ENCODE results near the gene DTWD1.

DNA sequence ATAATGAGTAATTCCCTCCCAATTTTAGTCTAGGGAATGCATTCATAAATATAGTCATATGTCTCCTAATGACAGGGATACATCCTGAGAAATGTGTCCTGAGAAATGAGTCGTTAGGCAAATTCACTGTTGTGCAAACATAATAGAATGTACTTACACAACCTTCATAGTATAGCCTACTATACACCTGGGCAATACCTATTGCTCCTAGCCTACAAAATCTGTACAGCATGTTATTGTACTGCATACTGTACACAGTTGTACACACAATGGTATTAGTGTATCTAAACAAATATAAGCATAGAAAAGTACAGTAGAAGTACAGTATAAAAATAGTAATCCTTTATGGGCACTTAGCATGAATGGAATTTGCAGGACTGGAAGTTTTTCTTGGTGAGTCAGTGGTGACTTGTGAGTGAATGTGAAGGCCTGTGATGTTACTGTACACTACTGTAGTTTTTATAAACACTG lies 6.6 kb downstream of the DTWD1 start:
- TF ChIP-seq, protein P1, sequence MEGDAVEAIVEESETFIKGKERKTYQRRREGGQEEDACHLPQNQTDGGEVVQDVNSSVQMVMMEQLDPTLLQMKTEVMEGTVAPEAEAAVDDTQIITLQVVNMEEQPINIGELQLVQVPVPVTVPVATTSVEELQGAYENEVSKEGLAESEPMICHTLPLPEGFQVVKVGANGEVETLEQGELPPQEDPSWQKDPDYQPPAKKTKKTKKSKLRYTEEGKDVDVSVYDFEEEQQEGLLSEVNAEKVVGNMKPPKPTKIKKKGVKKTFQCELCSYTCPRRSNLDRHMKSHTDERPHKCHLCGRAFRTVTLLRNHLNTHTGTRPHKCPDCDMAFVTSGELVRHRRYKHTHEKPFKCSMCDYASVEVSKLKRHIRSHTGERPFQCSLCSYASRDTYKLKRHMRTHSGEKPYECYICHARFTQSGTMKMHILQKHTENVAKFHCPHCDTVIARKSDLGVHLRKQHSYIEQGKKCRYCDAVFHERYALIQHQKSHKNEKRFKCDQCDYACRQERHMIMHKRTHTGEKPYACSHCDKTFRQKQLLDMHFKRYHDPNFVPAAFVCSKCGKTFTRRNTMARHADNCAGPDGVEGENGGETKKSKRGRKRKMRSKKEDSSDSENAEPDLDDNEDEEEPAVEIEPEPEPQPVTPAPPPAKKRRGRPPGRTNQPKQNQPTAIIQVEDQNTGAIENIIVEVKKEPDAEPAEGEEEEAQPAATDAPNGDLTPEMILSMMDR (IDR thresholded peaks at IDR 0.05 in 2 of 3, conservative IDR thresholded peaks at IDR 0.05 in 1 of 3; ENCODE audit: insufficient read depth in 2 of 3, low read depth in 1 of 3, low read length in 3 of 3): no peak
- TF ChIP-seq POLR2A (conservative IDR thresholded peaks at IDR 0.05): no peak
- no peak for TF ChIP-seq EP300 (IDR thresholded peaks at IDR 0.05; ENCODE audit: low read length)
- TF ChIP-seq, protein P2, sequence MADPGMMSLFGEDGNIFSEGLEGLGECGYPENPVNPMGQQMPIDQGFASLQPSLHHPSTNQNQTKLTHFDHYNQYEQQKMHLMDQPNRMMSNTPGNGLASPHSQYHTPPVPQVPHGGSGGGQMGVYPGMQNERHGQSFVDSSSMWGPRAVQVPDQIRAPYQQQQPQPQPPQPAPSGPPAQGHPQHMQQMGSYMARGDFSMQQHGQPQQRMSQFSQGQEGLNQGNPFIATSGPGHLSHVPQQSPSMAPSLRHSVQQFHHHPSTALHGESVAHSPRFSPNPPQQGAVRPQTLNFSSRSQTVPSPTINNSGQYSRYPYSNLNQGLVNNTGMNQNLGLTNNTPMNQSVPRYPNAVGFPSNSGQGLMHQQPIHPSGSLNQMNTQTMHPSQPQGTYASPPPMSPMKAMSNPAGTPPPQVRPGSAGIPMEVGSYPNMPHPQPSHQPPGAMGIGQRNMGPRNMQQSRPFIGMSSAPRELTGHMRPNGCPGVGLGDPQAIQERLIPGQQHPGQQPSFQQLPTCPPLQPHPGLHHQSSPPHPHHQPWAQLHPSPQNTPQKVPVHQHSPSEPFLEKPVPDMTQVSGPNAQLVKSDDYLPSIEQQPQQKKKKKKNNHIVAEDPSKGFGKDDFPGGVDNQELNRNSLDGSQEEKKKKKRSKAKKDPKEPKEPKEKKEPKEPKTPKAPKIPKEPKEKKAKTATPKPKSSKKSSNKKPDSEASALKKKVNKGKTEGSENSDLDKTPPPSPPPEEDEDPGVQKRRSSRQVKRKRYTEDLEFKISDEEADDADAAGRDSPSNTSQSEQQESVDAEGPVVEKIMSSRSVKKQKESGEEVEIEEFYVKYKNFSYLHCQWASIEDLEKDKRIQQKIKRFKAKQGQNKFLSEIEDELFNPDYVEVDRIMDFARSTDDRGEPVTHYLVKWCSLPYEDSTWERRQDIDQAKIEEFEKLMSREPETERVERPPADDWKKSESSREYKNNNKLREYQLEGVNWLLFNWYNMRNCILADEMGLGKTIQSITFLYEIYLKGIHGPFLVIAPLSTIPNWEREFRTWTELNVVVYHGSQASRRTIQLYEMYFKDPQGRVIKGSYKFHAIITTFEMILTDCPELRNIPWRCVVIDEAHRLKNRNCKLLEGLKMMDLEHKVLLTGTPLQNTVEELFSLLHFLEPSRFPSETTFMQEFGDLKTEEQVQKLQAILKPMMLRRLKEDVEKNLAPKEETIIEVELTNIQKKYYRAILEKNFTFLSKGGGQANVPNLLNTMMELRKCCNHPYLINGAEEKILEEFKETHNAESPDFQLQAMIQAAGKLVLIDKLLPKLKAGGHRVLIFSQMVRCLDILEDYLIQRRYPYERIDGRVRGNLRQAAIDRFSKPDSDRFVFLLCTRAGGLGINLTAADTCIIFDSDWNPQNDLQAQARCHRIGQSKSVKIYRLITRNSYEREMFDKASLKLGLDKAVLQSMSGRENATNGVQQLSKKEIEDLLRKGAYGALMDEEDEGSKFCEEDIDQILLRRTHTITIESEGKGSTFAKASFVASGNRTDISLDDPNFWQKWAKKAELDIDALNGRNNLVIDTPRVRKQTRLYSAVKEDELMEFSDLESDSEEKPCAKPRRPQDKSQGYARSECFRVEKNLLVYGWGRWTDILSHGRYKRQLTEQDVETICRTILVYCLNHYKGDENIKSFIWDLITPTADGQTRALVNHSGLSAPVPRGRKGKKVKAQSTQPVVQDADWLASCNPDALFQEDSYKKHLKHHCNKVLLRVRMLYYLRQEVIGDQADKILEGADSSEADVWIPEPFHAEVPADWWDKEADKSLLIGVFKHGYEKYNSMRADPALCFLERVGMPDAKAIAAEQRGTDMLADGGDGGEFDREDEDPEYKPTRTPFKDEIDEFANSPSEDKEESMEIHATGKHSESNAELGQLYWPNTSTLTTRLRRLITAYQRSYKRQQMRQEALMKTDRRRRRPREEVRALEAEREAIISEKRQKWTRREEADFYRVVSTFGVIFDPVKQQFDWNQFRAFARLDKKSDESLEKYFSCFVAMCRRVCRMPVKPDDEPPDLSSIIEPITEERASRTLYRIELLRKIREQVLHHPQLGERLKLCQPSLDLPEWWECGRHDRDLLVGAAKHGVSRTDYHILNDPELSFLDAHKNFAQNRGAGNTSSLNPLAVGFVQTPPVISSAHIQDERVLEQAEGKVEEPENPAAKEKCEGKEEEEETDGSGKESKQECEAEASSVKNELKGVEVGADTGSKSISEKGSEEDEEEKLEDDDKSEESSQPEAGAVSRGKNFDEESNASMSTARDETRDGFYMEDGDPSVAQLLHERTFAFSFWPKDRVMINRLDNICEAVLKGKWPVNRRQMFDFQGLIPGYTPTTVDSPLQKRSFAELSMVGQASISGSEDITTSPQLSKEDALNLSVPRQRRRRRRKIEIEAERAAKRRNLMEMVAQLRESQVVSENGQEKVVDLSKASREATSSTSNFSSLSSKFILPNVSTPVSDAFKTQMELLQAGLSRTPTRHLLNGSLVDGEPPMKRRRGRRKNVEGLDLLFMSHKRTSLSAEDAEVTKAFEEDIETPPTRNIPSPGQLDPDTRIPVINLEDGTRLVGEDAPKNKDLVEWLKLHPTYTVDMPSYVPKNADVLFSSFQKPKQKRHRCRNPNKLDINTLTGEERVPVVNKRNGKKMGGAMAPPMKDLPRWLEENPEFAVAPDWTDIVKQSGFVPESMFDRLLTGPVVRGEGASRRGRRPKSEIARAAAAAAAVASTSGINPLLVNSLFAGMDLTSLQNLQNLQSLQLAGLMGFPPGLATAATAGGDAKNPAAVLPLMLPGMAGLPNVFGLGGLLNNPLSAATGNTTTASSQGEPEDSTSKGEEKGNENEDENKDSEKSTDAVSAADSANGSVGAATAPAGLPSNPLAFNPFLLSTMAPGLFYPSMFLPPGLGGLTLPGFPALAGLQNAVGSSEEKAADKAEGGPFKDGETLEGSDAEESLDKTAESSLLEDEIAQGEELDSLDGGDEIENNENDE (IDR thresholded peaks at IDR 0.05; ENCODE audit: low read depth, low read length): no peak
- no peak for TF ChIP-seq EZH2 (IDR thresholded peaks at IDR 0.05; ENCODE audit: borderline replicate concordance, low read depth, low read length)
- TF ChIP-seq HCFC1 (IDR thresholded peaks at IDR 0.05; ENCODE audit: low read depth, low read length): no peak
- TF ChIP-seq SP1 (CRISPR knock-in tag; IDR thresholded peaks at IDR 0.05): no peak
